ENCODE data around the gene SOCS6.

SOCS6 gene

DNA sequence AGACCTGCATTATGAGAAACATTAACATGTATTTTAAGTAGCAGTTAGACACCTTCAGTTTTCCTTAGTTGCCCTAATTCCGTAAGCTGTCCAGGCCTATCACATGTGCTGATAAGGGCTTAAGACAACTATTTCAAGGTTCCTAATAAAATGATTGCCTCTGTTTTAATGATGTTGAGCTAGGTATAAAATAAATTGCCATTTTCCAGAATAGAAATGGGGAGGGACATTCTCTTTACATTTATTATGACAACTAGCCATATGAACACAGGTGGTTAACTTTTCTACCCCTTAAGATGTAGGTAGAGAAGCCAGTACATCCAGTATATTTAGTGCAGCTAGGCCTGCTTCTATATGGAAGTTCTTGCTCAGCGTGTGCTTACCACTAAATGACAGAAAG is 65.9 kb downstream of the SOCS6 start (continued):
- TF ChIP-seq TSHZ2 (CRISPR knock-in tag; IDR thresholded peaks at IDR 0.05) (no peak), ESRRG (CRISPR knock-in tag; IDR thresholded peaks at IDR 0.05) (no peak)

- ATAC-seq: no peak
- TF ChIP-seq SNAI2 (CRISPR knock-in tag; IDR thresholded peaks at IDR 0.05): no peak
Measured at GRCh38 chr18:70355620-70356385, 67.0 kb downstream of the SOCS6 start.

GRCh38 chr18:70358105-70358406 is 69.2 kb downstream of the SOCS6 start:
- peak; percentile 91 for ATAC-seq

DNA sequence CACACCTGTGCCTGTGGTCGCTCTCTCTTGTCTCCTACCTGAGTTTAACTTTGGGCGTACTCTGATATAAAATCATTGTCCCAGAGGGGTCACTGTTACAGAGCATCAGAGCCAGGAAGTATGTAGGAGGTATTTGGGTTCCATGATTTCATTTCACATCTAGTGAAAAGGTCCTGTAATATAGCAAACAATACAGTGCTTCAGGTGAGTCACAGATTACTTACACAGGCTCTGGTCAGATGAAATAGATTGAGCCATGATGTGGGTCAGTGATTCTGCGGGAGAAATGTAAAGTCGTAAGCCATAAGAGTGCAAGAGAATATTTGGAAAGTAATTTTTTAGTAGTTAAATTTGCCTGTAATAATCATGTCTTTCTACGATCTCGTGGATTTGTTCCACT is 70.2 kb downstream of the SOCS6 start:
- no peak for TF ChIP-seq ZC3H10 (CRISPR knock-in tag; IDR thresholded peaks at IDR 0.05)
- TF ChIP-seq TOX (CRISPR knock-in tag; IDR thresholded peaks at IDR 0.05; ENCODE audit: borderline replicate concordance): no peak
- TF ChIP-seq SNAI2 (CRISPR knock-in tag; IDR thresholded peaks at IDR 0.05): no peak
- ATAC-seq: no peak

DNA sequence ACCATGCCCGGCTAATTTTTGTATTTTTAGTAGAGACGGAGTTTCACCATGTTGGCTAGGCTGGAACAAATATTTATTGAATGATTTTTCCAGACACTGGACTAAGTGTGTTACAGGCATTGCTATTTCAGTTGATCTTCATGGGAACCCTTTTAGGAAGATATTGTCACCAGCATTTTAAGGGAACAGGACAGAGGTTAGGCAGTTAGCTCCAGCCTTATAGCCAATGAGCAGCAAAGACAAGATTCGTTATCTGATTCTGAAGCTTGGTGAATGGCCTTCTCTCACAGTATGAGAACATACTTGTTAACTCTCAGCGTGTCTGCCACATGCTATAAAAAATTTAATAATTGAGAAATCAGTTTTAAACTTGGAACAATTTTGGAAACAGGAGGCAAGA is 73.4 kb downstream of the SOCS6 start:
- ATAC-seq: no peak
- TF ChIP-seq ZNF70 (CRISPR knock-in tag; IDR thresholded peaks at IDR 0.05) (no peak), ZFP3 (CRISPR knock-in tag; IDR thresholded peaks at IDR 0.05) (no peak), SNAI2 (CRISPR knock-in tag; IDR thresholded peaks at IDR 0.05) (no peak), OSR1 (CRISPR knock-in tag; IDR thresholded peaks at IDR 0.05) (no peak), CSDC2 (CRISPR knock-in tag; IDR thresholded peaks at IDR 0.05) (no peak), TOX (CRISPR knock-in tag; IDR thresholded peaks at IDR 0.05; ENCODE audit: borderline replicate concordance) (no peak), PATZ1 (CRISPR knock-in tag; IDR thresholded peaks at IDR 0.05; ENCODE audit: borderline replicate concordance) (no peak), GLIS3 (CRISPR knock-in tag; IDR thresholded peaks at IDR 0.05) (no peak), ISL1 (CRISPR knock-in tag; IDR thresholded peaks at IDR 0.05) (no peak)
- TF ChIP-seq, protein P1, sequence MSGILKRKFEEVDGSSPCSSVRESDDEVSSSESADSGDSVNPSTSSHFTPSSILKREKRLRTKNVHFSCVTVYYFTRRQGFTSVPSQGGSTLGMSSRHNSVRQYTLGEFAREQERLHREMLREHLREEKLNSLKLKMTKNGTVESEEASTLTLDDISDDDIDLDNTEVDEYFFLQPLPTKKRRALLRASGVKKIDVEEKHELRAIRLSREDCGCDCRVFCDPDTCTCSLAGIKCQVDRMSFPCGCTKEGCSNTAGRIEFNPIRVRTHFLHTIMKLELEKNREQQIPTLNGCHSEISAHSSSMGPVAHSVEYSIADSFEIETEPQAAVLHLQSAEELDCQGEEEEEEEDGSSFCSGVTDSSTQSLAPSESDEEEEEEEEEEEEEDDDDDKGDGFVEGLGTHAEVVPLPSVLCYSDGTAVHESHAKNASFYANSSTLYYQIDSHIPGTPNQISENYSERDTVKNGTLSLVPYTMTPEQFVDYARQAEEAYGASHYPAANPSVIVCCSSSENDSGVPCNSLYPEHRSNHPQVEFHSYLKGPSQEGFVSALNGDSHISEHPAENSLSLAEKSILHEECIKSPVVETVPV (CRISPR knock-in tag; IDR thresholded peaks at IDR 0.05): no peak

DNA sequence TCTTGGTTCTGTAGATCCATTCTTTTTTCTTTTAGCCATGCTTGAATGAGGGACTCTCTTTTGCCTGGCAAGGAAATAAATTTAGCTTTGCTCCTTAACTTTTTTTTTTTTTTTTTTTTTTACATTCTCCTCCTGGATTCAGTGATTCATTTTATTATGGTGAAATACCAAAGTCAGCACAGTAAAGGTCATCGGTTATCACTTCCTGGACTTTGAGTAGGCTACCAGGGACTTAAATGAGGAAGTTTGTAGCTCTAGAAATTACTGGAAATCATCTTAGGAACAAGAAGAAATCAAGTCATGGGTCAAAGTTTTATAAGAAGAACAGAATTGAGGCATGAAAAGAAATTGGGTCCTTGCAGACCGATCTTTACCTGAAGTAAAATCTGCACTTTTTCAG is 75.0 kb downstream of the SOCS6 start:
- ATAC-seq: no peak
- TF ChIP-seq ZNF8 (CRISPR knock-in tag; IDR thresholded peaks at IDR 0.05) (no peak), POU6F1 (CRISPR knock-in tag; IDR thresholded peaks at IDR 0.05; ENCODE audit: borderline replicate concordance, low read depth) (no peak), TCF4 (CRISPR knock-in tag; IDR thresholded peaks at IDR 0.05; ENCODE audit: borderline replicate concordance) (no peak), PPARA (CRISPR knock-in tag; IDR thresholded peaks at IDR 0.05; ENCODE audit: borderline replicate concordance) (no peak), GLIS3 (CRISPR knock-in tag; IDR thresholded peaks at IDR 0.05) (no peak), ESRRG (CRISPR knock-in tag; IDR thresholded peaks at IDR 0.05) (no peak), SNAI2 (CRISPR knock-in tag; IDR thresholded peaks at IDR 0.05) (no peak), PATZ1 (CRISPR knock-in tag; IDR thresholded peaks at IDR 0.05; ENCODE audit: borderline replicate concordance) (no peak)
- TF ChIP-seq, protein P1 (CRISPR knock-in tag; IDR thresholded peaks at IDR 0.05): no peak

Measured in SK-N-SH treated with all-trans-retinoic acid at 6 μM for 48 hours (cell line).